IPS-15b (cell line): ENCODE data around the gene KLHL33.
A peak's percentile ranks its signal among the peaks of the same experiment; 100 is the strongest.

Experiments
- H3K27me3 ChIP-seq: one replicate; pipeline ENCODE4 v1.6.1; 2013; ENCODE audit warnings: low read length; ENCODE audit not compliant: control insufficient read depth, insufficient read depth
- H3K36me3 ChIP-seq: one replicate; pipeline ENCODE4 v1.6.1; 2013; ENCODE audit warnings: low read length; ENCODE audit not compliant: control insufficient read depth, insufficient read depth
- H3K4me1 ChIP-seq: one replicate; pipeline ENCODE4 v1.6.1; 2013; ENCODE audit warnings: mild to moderate bottlenecking, low read length; ENCODE audit not compliant: control insufficient read depth, insufficient read depth
- H3K4me3 ChIP-seq: one replicate; pipeline ENCODE4 v1.5.1; 2013; ENCODE audit warnings: low read depth, low read length
- H3K9ac ChIP-seq: one replicate; pipeline ENCODE4 v1.6.1; 2013; ENCODE audit warnings: low read depth, mild to moderate bottlenecking, low read length
- H3K9me3 ChIP-seq: one replicate; pipeline ENCODE4 v1.6.1; 2013; ENCODE audit warnings: mild to moderate bottlenecking, low read length; ENCODE audit not compliant: control insufficient read depth, insufficient read depth

KLHL33 gene

DNA sequence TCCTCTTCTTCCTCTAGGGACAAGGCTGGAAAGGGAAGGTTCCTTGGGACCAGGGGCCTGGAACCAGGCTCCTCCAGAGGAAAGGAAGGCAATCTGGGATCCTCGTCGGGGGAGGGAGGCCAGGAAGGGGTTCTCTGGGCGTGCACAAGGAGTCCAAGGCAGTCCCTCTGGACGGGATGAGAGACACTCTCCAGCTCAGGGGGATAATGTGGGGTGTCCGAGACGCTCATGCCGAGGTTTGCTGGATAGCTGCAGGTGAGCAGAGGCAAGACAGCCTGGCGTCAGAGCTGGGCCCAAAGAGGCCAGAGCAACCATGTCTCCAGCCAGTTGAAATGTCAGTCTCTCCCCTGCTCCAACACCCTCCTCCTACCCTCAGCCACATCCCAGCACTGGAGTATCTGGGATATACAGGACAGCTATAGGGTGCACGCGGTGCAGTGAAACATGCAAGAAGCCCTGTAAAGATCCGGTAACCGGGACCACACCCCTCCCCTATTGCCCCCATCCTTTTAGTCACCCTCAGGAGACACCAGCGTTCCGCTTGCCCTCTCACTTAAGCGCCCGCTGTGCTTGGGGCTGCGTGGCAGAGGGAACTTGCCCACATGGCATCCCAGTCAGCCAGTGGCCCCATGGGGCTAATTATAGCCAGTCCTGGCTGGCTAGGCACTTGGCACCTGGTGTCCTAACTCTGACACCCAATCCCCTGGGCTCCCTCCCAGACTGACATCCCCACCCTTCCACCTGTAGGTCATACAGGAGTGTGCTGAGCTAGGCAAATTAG is at the start of gene KLHL33:
KLHL33 (minus strand) TSS at position 585 of the 781 bp plus-strand sequence; CDS start at position 230, 355 bp downstream.
- Histone ChIP-seq H3K4me3 (peak within 1 kb of the TSS; percentile 37), H3K9me3 (no peaks in the 10 kb centered on the region), H3K4me1 (peaks cover 7% of the 10 kb centered on the region), H3K9ac (no peak within 1 kb of the TSS), H3K36me3 (no peaks in the 10 kb centered on the region), H3K27me3 (peaks cover 10% of the 10 kb centered on the region)

DNA sequence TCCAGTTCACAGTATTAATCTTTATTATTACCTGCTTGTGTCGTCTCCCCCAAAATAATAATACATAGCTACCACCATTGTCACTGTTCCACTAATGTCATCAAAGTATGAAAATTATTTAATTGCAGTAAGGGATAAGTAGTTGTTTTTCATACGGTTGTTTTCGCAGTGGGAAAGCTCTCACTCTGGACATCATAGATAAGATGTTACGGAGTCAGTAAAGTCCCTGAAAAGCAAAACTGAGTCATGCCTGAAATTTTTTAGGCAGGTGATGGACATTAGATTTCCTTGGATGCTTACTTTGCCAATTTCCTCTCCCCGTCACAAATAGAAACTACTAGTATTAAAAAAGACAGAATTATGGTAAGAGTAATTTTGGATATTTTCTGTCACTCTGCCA is 46.4 kb upstream of the KLHL33 start:
- H3K9ac ChIP-seq = no peak overlapping the region

GRCh38 chr14:20478894-20479293 is 42.9 kb upstream of the KLHL33 start:
- Histone ChIP-seq H3K4me1 (peaks cover 4% of the 10 kb centered on the region), H3K9me3 (no peaks in the 10 kb centered on the region), H3K36me3 (peaks cover 31% of the 10 kb centered on the region), H3K9ac (no peak overlapping the region), H3K27me3 (no peaks in the 10 kb centered on the region), H3K4me3 (no peak overlapping the region)

More for the DNA sequence above, 46.4 kb upstream of the KLHL33 start:
- Histone ChIP-seq H3K27me3 (no peaks in the 10 kb centered on the region), H3K36me3 (peaks cover 4% of the 10 kb centered on the region), H3K9me3 (no peaks in the 10 kb centered on the region), H3K4me3 (no peak overlapping the region), H3K4me1 (peaks cover 11% of the 10 kb centered on the region)

DNA sequence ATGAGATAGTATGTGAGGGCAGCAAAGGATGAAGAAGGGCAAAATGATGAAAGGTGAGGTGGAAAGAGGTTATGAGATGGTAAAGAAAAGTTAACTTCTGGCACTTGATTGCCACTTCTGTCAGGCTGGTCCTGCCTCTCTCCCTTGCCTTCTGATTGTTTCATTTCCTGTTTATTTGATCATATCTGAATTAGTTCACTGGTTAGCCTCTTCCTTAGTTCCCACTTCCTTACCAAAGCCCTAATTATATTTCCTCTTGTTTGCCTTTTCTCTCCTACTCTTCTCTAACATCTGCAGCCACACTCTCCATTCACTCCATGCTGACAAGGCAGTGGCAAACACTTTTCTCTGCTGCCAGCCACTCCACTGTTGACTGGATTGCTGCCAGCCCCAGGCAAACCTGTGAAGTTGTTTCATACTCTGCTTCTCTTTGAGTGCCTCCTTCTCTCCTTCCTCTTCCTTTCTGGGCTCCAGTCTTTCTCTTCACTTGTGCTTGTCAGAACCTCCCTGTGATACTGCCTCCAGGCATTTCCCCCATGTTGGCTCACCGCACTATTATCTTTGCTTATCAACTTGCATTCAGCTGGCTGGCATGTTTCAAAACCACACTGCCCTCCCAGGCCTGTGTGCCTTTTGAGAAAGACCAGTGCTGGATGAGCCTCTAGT is 41.4 kb upstream of the KLHL33 start:
- Histone ChIP-seq H3K9ac (no peak overlapping the region), H3K27me3 (no peaks in the 10 kb centered on the region), H3K36me3 (peaks cover 40% of the 10 kb centered on the region), H3K9me3 (no peaks in the 10 kb centered on the region), H3K4me1 (peaks cover 4% of the 10 kb centered on the region), H3K4me3 (no peak overlapping the region)

- Histone ChIP-seq H3K36me3 (peaks cover 40% of the 10 kb centered on the region), H3K9ac (no peak overlapping the region), H3K4me1 (peaks cover 4% of the 10 kb centered on the region), H3K4me3 (no peak overlapping the region), H3K27me3 (no peaks in the 10 kb centered on the region), H3K9me3 (no peaks in the 10 kb centered on the region)
Observed at GRCh38 chr14:20476776-20477175, 40.8 kb upstream of the KLHL33 start.

GRCh38 chr14:20472536-20473169 is 36.7 kb upstream of the KLHL33 start:
- H3K4me3 ChIP-seq = no peak overlapping the region
- no peaks in the 10 kb centered on the region for H3K9me3 ChIP-seq
- H3K36me3 ChIP-seq = peaks cover 39% of the 10 kb centered on the region
- no peak overlapping the region for H3K9ac ChIP-seq
- peaks cover 8% of the 10 kb centered on the region for H3K4me1 ChIP-seq
- no peaks in the 10 kb centered on the region for H3K27me3 ChIP-seq

GRCh38 chr14:20470603-20470901 is 34.6 kb upstream of the KLHL33 start:
- H3K27me3 ChIP-seq = no peaks in the 10 kb centered on the region
- peak overlapping the region; percentile 91 for H3K9ac ChIP-seq
- H3K36me3 ChIP-seq = peaks cover 21% of the 10 kb centered on the region
- no peaks in the 10 kb centered on the region for H3K9me3 ChIP-seq
- H3K4me3 ChIP-seq = peak overlapping the region; percentile 99
- H3K4me1 ChIP-seq = peaks cover 8% of the 10 kb centered on the region

DNA sequence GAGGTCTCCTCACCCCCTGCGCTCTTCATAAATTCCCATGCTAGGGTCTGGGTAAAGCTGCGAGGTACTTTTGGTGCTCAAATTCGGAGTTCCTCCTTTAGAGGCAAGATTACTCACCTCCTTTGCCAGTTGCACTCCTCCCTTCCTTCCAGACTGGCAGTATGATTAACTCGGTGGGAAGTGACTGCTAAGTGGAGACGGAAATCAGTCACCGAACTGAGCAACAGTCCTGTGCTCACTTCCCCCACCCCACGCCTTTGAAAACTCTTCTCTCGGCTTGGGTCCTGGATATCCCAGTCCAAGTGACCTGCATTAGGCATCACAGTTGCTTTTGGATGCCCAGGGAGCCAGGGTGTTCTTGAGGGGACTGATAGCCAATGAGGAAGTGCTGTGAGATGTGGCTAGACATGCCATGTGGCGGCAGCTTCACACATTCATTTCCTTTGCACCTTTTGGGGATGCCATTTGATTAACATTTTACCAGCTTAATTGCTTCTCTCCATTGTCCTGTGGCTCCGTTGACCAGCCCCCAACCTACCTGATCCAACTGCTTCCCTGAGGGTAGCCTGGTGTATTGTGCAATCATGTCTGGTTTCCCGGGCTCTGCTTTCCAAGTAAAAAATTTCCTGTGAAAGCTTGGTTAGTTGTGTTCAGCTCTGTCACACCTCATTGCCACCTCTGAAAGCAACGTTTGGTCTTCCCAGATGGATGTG is 34.1 kb upstream of the KLHL33 start:
- peak overlapping the region; percentile 99 for H3K4me3 ChIP-seq
- H3K27me3 ChIP-seq = no peaks in the 10 kb centered on the region
- no peaks in the 10 kb centered on the region for H3K9me3 ChIP-seq
- H3K4me1 ChIP-seq = peaks cover 8% of the 10 kb centered on the region
- peak overlapping the region; percentile 91 for H3K9ac ChIP-seq
- H3K36me3 ChIP-seq = peaks cover 18% of the 10 kb centered on the region

DNA sequence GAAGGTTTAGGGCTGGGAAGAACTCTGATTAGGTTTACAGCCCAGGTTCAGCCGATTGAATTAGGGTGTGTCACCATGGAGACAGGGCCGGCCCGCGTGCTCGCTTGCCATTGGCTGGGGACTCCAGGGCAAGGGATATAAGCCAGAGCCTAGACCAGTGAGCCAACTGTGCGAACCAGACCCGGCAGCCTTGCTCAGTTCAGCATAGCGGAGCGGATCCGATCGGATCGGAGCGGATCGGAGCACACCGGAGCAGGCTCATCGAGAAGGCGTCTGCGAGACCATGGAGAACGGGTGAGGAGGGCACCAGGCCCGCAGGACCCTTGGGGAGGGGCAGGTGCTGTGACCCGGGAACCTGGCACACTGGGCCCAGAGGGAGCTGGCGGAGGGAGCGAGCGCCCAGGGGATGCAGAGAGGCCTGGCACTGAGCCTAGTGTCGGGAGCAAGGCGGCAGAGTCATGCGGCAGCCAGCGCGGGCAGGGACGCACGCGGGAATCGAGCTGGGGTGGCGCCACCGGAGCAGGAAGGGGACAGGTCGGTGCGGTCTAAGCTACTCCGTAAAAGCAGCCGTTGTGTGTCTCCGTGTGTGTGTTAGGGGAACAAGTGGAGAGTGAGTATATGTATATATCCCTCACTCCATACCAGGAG is 33.4 kb upstream of the KLHL33 start, which contains the start of gene PNP:
PNP (plus strand) TSS at position 165 of the 648 bp plus-strand sequence; CDS start at position 284, 119 bp downstream.
- H3K4me3 ChIP-seq = peak within 1 kb of the TSS; percentile 99
- no peaks in the 10 kb centered on the region for H3K9me3 ChIP-seq
- H3K36me3 ChIP-seq = peaks cover 12% of the 10 kb centered on the region
- peaks cover 8% of the 10 kb centered on the region for H3K4me1 ChIP-seq
- H3K9ac ChIP-seq = peak within 1 kb of the TSS; percentile 91
- H3K27me3 ChIP-seq = no peaks in the 10 kb centered on the region

DNA sequence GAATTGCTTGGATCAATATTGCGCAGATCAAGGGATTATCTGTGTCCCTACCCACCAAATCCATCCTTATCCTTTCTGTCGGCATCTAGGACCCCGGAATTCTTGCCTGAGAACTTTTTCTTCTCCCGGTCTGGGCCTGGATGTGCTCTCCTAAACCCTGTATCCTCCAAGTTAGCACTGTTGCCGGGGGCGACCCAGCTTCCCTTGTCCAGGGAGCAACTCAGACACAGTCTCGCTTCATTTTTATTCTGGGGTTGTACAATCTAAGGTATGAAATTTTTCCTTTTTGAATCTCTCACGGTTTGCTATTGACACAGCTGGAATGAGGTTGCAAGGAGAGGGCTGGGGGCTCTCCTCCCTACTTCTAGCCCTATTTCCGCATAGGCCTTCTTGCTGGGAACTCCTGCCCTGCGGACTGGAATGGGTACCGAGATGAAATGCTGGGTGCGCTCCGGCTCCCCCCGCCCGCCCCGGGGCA is 32.8 kb upstream of the KLHL33 start:
- no peak overlapping the region for H3K9ac ChIP-seq
- no peaks in the 10 kb centered on the region for H3K27me3 ChIP-seq
- H3K4me1 ChIP-seq = peaks cover 8% of the 10 kb centered on the region
- no peaks in the 10 kb centered on the region for H3K9me3 ChIP-seq
- peaks cover 9% of the 10 kb centered on the region for H3K36me3 ChIP-seq
- H3K4me3 ChIP-seq = peak overlapping the region; percentile 99
